Prostate gland (tissue), 2 donors: ENCODE measurements around the gene SCUBE1. TPM values are rescaled to one million over a fixed set of nuclear protein-coding genes. Genes with fewer than 3 reads are reported as not detected.

Source experiments
- DNase-seq: peaks from one replicate; pipeline ENCODE4 v3.0.0-alpha.2; 2019; ENCODE audit warnings: low spot score
- H3K27ac ChIP-seq, 2 donors: fragments of 200-600 bp; sonication (generic); 2 replicates each; pipeline ENCODE4 v1.5.1; 2017 to 2019
- H3K27me3 ChIP-seq: fragments of 200-600 bp; sonication (generic); replicated peaks from 2 replicates; pipeline ENCODE4 v1.5.1; 2019; ENCODE audit not compliant: insufficient read depth
- H3K36me3 ChIP-seq, 2 donors: fragments of 200-600 bp; sonication (generic); 1 replicate in 1 of 2; 2 replicates in 1 of 2; pipeline versions ENCODE4 v1.5.1 to v1.8.1; 2017 to 2019
- H3K4me1 ChIP-seq: fragments of 200-600 bp; sonication (generic); replicated peaks from 2 replicates; pipeline ENCODE4 v1.5.1; 2019
- H3K4me3 ChIP-seq, 2 donors: fragments of 200-600 bp; sonication (generic); 2 replicates each; pipeline ENCODE4 v1.5.1; 2017 to 2019
- H3K9me3 ChIP-seq: fragments of 200-600 bp; sonication (generic); 2 replicates; pipeline ENCODE4 v1.5.1; 2017
- CTCF ChIP-seq, 4 experiments: fragments of 200-600 bp in 2 of 4; fragments of 450-650 bp in 2 of 4; sonication (generic) in 2 of 4; IDR thresholded peaks; 1 replicate in 3 of 4; 2 replicates in 1 of 4; pipeline ENCODE4 v1.5.1; 2016 to 2019; ENCODE audit warnings: antibody characterized with exemption in 4 of 4, mild to moderate bottlenecking in 2 of 4, moderate library complexity in 2 of 4
- POLR2A ChIP-seq: fragments of 450-650 bp; IDR thresholded peaks from one replicate; pipeline ENCODE4 v1.6.1; 2016; ENCODE audit warnings: antibody characterized with exemption, mild to moderate bottlenecking
- POLR2AphosphoS5 ChIP-seq: sonication (generic); formaldehyde crosslinking; IDR thresholded peaks from one replicate; pipeline ENCODE4 v1.6.1; 2017; ENCODE audit warnings: antibody characterized with exemption
- whole genome bisulfite sequencing: methylation state at CpG from one replicate; pipeline ENCODE4 v1.1.5; 2018; 5-methylcytosine and 5-hydroxymethylcytosine counted together
- intact Hi-C: fragments of 100-400 bp; cut with DNase I; formaldehyde crosslinking; loops from one replicate; pipeline ENCODE4 v1.14.2; 2022
- total RNA-seq, 2 donors: library from RNA; depleted of rRNA; stranded (reverse); fragments of >200 nt; gene quantifications; one replicate each; pipeline ENCODE4 v1.1.0, GENCODE V29; 2016

SCUBE1 gene
- total RNA-seq, 2 donors from 2014 or later: 0.68 to 23.5 TPM

GRCh38 chr22:43179146-43179910 lies 163.8 kb downstream of the SCUBE1 start:
- intact Hi-C loops: no loop called here
- Histone ChIP-seq H3K4me3 (no peak overlapping the region), H3K36me3 (peaks cover 0 to 11% of the 10 kb centered on the region in 2 donors), H3K27me3 (no peaks in the 10 kb centered on the region), H3K27ac (no peak overlapping the region), H3K9me3 (no peaks in the 10 kb centered on the region), H3K4me1 (peaks cover 2% of the 10 kb centered on the region)
- DNase-seq: no peak
- 97% methylated on average over 25 of the region's 25 CpGs for WGBS
- TF ChIP-seq CTCF (IDR thresholded peaks at IDR 0.05) (no peak), POLR2A (no peak), POLR2AphosphoS5 (no peak)

GRCh38 chr22:43177479-43177878 lies 165.7 kb downstream of the SCUBE1 start:
- intact Hi-C loops: no loop called here
- H3K27ac ChIP-seq: no peak overlapping the region
- no peaks in the 10 kb centered on the region for H3K27me3 ChIP-seq
- H3K4me3 ChIP-seq: no peak overlapping the region
- H3K4me1 ChIP-seq: no peaks in the 10 kb centered on the region
- DNase-seq: no peak
- TF ChIP-seq POLR2A (no peak), POLR2AphosphoS5 (no peak), CTCF (IDR thresholded peaks at IDR 0.05) (no peak)
- 87% methylated on average over 7 of the region's 7 CpGs for WGBS
- H3K36me3 ChIP-seq: peaks cover 9 to 11% of the 10 kb centered on the region in 2 donors
- H3K9me3 ChIP-seq: no peaks in the 10 kb centered on the region

GRCh38 chr22:43176090-43176489 lies 167.1 kb downstream of the SCUBE1 start:
- no peaks in the 10 kb centered on the region for H3K4me1 ChIP-seq
- no peaks in the 10 kb centered on the region for H3K9me3 ChIP-seq
- TF ChIP-seq POLR2A (no peak), POLR2AphosphoS5 (no peak), CTCF (IDR thresholded peaks at IDR 0.05) (no peak)
- intact Hi-C loops: no loop called here
- no peaks in the 10 kb centered on the region for H3K27me3 ChIP-seq
- peaks cover 9 to 17% of the 10 kb centered on the region in 2 donors for H3K36me3 ChIP-seq
- H3K4me3 ChIP-seq: no peak overlapping the region
- H3K27ac ChIP-seq: no peak overlapping the region
- 82% methylated on average over 12 of the region's 15 CpGs for WGBS
- DNase-seq: no peak

- intact Hi-C loops: no loop called here
- WGBS: 54% methylated on average over 9 of the region's 9 CpGs
- Histone ChIP-seq H3K4me1 (no peaks in the 10 kb centered on the region), H3K4me3 (no peak overlapping the region), H3K36me3 (peaks cover 9 to 17% of the 10 kb centered on the region in 2 donors), H3K27me3 (no peaks in the 10 kb centered on the region), H3K27ac (no peak overlapping the region), H3K9me3 (no peaks in the 10 kb centered on the region)
- no peak for TF ChIP-seq POLR2A
- peak in 1 of 4 experiments; percentile 15 for TF ChIP-seq CTCF (IDR thresholded peaks at IDR 0.05)
- TF ChIP-seq POLR2AphosphoS5: no peak
- DNase-seq: peak; percentile 42
Measured at GRCh38 chr22:43174941-43175531, 168.1 kb downstream of the SCUBE1 start.
